Measurements from ENCODE around the gene GTPBP6.
"Not testable (repeated sequence)": the region's sequence is repeated elsewhere in the genome, so short reads cannot be mapped to it uniquely, and the experiment has no call there.

The GTPBP6 gene

GRCh38 chrX:290476-291166, 28.0 kb downstream of the GTPBP6 start:
- DNase-seq, result no peak

- no peak for DNase-seq
Measured at GRCh38 chrX:288561-288991, 30.0 kb downstream of the GTPBP6 start.

GRCh38 chrX:287670-288069, 30.9 kb downstream of the GTPBP6 start:
- DNase-seq, result no peak

GRCh38 chrX:285076-285677, 33.4 kb downstream of the GTPBP6 start:
- DNase-seq, result no peak

- peak; percentile 82 for DNase-seq
Measured at GRCh38 chrX:283115-283845, 35.3 kb downstream of the GTPBP6 start.

GRCh38 chrX:282000-282681, 36.5 kb downstream of the GTPBP6 start:
- not testable (repeated sequence) for DNase-seq

GRCh38 chrX:281166-281999, 37.2 kb downstream of the GTPBP6 start, which contains the start of gene PLCXD1:
PLCXD1 (plus strand) TSS chrX:281381; CDS start chrX:284188, 2,807 bp downstream.
- DNase-seq, result no peak

GRCh38 chrX:280722-281121, 37.9 kb downstream of the GTPBP6 start:
- not testable (repeated sequence) for DNase-seq

- DNase-seq, result not testable (repeated sequence)
Measured at GRCh38 chrX:279757-280604, 38.6 kb downstream of the GTPBP6 start.

GRCh38 chrX:276581-277201, 41.9 kb downstream of the GTPBP6 start:
- DNase-seq, result no peak

- peak; percentile 23 for DNase-seq
Measured at GRCh38 chrX:275967-276580, 42.5 kb downstream of the GTPBP6 start.

- DNase-seq, result no peak
Measured at GRCh38 chrX:275476-275966, 43.1 kb downstream of the GTPBP6 start.

- DNase-seq, result no peak
Measured at GRCh38 chrX:274904-275475, 43.6 kb downstream of the GTPBP6 start.

- DNase-seq, result no peak
Measured at GRCh38 chrX:270848-271367, 47.7 kb downstream of the GTPBP6 start.

- DNase-seq, result no peak
Measured at GRCh38 chrX:267771-268261, 50.8 kb downstream of the GTPBP6 start.

GRCh38 chrX:265502-265901, 53.1 kb downstream of the GTPBP6 start:
- DNase-seq, result no peak

- DNase-seq, result no peak
Measured at GRCh38 chrX:264634-265455, 53.8 kb downstream of the GTPBP6 start.

GRCh38 chrX:264006-264405, 54.6 kb downstream of the GTPBP6 start:
- DNase-seq, result not testable (repeated sequence)

Measured in activated effector memory CD4-positive, alpha-beta T cell treated with Interleukin-2 at 50 U/mL for 16 hours (primary cell).